ENCODE results near the gene PCDHA4.

PCDHA4 gene

GRCh38 chr5:140855772-140856674 lies 49.2 kb downstream of the PCDHA4 start, which contains the start of gene PCDHA10:
Gene PCDHA10, plus strand, starts transcription at chr5:140855897. Its CDS starts 152 bp downstream, at chr5:140856049.
- H3K27me3 ChIP-seq (ENCODE audit: control insufficient read depth, insufficient read depth, low read length): no peaks in the 10 kb centered on the region
- no peak within 1 kb of the TSS for H3K9ac ChIP-seq (ENCODE audit: low read length)
- H3K36me3 ChIP-seq (ENCODE audit: control insufficient read depth, insufficient read depth, low read length): no peaks in the 10 kb centered on the region
- no peak within 1 kb of the TSS for H3K27ac ChIP-seq (ENCODE audit: low read depth, low read length)
- H3K4me1 ChIP-seq (ENCODE audit: control insufficient read depth, insufficient read depth, low read length): no peaks in the 10 kb centered on the region
- H3K4me3 ChIP-seq (ENCODE audit: low read length): no peak within 1 kb of the TSS

DNA sequence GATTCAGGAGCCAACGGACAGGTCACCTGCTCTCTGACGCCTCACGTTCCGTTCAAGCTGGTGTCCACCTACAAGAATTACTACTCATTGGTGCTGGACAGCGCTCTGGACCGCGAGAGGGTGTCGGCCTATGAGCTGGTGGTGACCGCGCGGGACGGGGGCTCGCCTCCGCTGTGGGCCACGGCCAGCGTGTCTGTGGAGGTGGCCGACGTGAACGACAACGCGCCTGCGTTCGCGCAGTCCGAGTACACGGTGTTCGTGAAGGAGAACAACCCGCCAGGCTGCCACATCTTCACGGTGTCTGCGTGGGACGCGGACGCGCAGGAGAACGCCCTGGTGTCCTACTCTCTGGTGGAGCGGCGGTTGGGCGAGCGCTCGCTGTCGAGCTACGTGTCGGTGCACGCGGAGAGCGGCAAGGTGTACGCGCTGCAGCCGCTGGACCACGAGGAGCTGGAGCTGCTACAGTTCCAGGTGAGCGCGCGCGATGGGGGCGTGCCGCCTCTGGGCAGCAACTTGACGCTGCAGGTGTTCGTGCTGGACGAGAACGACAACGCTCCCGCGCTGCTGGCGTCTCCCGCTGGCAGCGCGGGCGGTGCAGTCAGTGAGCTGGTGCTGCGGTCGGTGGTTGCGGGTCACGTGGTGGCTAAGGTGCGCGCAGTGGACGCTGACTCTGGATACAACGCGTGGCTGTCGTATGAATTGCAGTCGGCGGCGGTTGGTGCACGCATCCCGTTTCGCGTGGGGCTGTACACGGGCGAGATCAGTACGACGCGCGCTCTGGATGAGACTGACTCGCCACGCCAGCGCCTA lies 50.5 kb downstream of the PCDHA4 start:
- no peaks in the 10 kb centered on the region for H3K27me3 ChIP-seq (ENCODE audit: control insufficient read depth, insufficient read depth, low read length)
- H3K36me3 ChIP-seq (ENCODE audit: control insufficient read depth, insufficient read depth, low read length): no peaks in the 10 kb centered on the region
- no peaks in the 10 kb centered on the region for H3K4me1 ChIP-seq (ENCODE audit: control insufficient read depth, insufficient read depth, low read length)
- no peak overlapping the region for H3K27ac ChIP-seq (ENCODE audit: low read depth, low read length)
- no peak overlapping the region for H3K9ac ChIP-seq (ENCODE audit: low read length)
- H3K4me3 ChIP-seq (ENCODE audit: low read length): no peak overlapping the region

- Histone ChIP-seq H3K27me3 (ENCODE audit: control insufficient read depth, insufficient read depth, low read length) (no peaks in the 10 kb centered on the region), H3K4me1 (ENCODE audit: control insufficient read depth, insufficient read depth, low read length) (no peaks in the 10 kb centered on the region), H3K27ac (ENCODE audit: low read depth, low read length) (no peak overlapping the region), H3K4me3 (ENCODE audit: low read length) (no peak overlapping the region), H3K36me3 (ENCODE audit: control insufficient read depth, insufficient read depth, low read length) (no peaks in the 10 kb centered on the region), H3K9ac (ENCODE audit: low read length) (no peak overlapping the region)
Observed at GRCh38 chr5:140857987-140858240, 51.0 kb downstream of the PCDHA4 start.

GRCh38 chr5:140862441-140863295 lies 55.8 kb downstream of the PCDHA4 start:
- no peak overlapping the region for H3K4me3 ChIP-seq (ENCODE audit: low read length)
- no peaks in the 10 kb centered on the region for H3K27me3 ChIP-seq (ENCODE audit: control insufficient read depth, insufficient read depth, low read length)
- no peak overlapping the region for H3K27ac ChIP-seq (ENCODE audit: low read depth, low read length)
- H3K9ac ChIP-seq (ENCODE audit: low read length): no peak overlapping the region
- H3K4me1 ChIP-seq (ENCODE audit: control insufficient read depth, insufficient read depth, low read length): no peaks in the 10 kb centered on the region
- no peaks in the 10 kb centered on the region for H3K36me3 ChIP-seq (ENCODE audit: control insufficient read depth, insufficient read depth, low read length)
